HS-27A (cell line): Measurements from ENCODE around the gene NSUN7.

Source experiments
- DNase-seq: peaks from one replicate; pipeline ENCODE4 v3.0.0-alpha.2; 2012; ENCODE audit warnings: low read depth, missing footprints

The NSUN7 gene

GRCh38 chr4:40846532-40846931, 96.8 kb downstream of the NSUN7 start:
- DNase-seq, result no peak

GRCh38 chr4:40848251-40848650, 98.5 kb downstream of the NSUN7 start:
- no peak for DNase-seq

- no peak for DNase-seq
These were observed 99.2 kb downstream of the NSUN7 start for GRCh38 chr4:40848940-40849339.

DNA sequence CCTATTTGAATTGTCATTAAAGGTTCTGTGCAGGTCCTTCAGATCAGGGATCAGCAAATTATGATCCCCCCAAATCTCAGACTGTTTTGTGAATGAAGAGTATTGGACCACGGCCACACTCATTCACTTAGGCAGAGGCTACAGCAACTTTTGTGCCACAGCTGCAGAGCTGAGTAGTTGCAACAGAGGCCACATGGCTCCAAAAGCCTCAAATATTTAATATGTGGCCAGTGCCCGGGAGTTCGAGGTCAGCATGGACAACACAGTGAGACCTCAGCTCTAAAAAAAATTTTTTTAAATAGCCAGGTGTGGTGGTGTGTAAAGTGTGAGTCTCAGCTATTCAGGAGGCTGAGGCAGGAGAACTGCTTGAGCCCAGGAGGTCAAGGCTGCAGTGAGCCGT, 100.7 kb downstream of the NSUN7 start:
- DNase-seq, result no peak

DNA sequence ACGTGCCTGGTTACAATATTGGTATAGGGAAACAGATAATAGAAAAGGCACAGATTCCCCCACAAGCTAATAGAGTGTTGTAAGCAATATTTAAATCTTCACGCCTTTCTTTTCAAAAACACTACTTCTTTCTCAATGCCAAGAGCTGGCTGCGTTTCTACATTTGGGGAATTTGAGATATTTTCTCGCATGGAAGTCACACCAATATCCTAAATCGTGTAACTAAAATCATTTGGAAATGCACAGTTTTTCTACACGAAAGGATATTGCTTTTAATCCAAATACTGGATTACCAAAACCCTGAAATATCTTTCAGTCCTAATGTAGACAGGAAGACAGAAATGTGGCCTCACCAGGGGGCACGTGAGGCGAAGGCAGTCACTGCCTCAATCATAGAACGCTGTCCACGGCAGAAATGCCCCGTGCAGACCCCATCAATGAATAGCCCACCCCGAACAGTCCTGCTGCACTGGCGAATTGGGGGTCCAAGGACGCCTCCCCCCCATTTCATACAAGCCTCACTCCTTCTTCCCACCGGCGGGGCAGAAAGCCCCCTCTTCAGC, 106.6 kb downstream of the NSUN7 start:
- no peak for DNase-seq

- DNase-seq, result no peak
These were observed 107.1 kb downstream of the NSUN7 start for GRCh38 chr4:40856840-40857362.

GRCh38 chr4:40857956-40858355, 108.2 kb downstream of the NSUN7 start:
- no peak for DNase-seq

DNA sequence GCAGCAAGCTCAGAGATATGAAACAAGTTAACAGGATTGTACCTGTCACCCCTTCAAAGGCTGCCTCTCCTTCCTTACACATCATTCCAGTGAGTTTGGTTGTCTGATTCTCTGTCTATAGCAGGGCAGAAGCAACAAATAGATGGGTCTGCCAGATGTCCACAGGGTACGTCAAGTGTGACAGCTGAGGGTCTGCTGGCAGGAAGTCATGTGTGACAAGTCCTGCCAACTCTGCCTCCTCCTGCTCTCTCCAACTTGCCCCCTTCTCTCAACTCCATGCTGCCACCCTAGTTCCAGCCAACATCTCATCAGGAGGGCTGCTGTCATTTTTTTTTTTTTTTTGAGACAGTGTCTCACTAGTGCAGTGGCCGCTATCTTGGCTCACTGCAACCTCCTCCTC, 109.2 kb downstream of the NSUN7 start:
- DNase-seq, result no peak
